ENCODE results near the gene NCOA7.
"Not testable (repeated sequence)": the region's sequence is repeated elsewhere in the genome, so short reads cannot be mapped to it uniquely, and the experiment has no call there.

Gene NCOA7

DNA sequence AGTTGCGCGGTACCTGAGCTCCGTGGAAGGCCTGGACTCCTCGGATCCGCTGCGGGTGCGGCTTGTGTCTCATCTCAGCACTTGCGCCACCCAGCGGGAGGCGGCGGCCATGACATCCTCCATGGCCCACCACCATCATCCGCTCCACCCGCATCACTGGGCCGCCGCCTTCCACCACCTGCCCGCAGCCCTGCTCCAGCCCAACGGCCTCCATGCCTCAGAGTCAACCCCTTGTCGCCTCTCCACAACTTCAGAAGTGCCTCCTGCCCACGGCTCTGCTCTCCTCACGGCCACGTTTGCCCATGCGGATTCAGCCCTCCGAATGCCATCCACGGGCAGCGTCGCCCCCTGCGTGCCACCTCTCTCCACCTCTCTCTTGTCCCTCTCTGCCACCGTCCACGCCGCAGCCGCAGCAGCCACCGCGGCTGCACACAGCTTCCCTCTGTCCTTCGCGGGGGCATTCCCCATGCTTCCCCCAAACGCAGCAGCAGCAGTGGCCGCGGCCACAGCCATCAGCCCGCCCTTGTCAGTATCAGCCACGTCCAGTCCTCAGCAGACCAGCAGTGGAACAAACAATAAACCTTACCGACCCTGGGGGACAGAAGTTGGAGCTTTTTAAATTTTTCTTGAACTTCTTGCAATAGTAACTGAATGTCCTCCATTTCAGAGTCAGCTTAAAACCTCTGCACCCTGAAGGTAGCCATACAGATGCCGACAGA, 31.4 kb upstream of the NCOA7 start:
- DNase-seq = no peak

DNA sequence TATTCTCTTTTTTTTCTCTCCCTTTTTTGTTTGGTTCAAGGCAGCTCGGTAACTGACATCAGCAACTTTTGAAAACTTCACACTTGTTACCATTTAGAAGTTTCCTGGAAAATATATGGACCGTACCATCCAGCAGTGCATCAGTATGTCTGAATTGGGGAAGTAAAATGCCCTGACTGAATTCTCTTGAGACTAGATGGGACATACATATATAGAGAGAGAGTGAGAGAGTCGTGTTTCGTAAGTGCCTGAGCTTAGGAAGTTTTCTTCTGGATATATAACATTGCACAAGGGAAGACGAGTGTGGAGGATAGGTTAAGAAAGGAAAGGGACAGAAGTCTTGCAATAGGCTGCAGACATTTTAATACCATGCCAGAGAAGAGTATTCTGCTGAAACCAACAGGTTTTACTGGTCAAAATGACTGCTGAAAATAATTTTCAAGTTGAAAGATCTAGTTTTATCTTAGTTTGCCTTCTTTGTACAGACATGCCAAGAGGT, 30.8 kb upstream of the NCOA7 start:
- DNase-seq = no peak

DNA sequence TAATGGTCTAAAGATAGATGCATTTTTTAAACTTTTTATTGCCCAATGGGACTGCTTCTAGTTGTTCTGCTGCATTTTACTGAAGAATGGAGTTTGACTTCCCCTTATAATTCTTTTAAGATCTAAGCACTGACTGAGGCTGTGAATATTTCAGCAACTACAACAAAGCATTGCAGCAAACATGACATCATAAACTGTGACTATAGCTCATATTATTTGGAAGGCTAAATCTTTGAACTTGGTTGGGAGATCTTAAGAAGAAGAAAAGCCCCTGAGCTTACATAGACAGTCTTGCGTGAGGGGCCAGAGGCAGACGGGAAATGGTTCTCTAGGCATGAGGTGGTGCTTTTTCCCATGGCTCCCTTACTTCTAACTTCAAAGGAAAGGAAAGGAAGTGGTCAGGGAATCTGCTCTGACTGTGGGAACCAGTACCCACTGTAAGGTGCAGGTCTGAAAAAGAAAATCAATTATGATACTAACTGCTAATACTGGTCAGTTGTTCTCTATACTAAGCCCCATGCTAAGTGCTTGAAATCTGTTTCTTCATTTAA, 26.6 kb upstream of the NCOA7 start:
- DNase-seq = no peak

DNA sequence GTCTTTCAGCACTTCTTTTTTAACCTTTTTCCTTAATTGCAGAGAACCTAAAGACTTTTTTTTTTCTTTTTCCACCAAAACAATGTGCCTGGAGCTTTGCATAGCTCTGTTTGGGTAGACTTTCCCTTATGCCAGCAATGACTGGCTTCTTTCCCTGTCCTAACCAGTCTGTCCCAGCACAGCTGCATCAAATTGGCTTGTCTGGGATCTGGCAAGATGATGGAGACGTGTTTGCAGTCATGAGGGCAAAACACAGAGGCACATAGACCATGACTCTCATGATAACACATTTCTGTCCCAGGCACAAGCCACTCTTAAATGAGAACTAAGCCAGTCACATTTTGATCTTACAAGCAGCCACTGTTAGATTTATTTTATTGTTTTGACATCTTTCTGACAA, 24.8 kb upstream of the NCOA7 start:
- no peak for DNase-seq

DNA sequence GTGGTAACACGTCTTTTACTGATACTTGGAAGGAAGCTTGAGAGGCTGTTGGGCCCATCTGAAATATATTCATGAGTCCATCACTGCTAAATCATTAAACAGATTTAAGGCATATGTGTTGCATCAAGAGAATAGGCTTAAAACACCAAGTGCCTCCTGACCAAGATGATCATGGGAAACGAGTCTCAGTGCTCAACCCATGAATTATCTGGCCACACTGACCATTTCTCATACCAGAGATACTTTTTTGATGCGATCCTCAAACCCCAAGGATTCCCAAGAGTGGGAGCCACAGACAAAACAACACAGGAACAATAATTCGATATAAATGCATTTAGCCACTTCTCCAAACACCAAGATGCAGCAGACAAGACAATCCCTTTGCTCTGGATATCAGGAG, 24.1 kb upstream of the NCOA7 start:
- no peak for DNase-seq

DNA sequence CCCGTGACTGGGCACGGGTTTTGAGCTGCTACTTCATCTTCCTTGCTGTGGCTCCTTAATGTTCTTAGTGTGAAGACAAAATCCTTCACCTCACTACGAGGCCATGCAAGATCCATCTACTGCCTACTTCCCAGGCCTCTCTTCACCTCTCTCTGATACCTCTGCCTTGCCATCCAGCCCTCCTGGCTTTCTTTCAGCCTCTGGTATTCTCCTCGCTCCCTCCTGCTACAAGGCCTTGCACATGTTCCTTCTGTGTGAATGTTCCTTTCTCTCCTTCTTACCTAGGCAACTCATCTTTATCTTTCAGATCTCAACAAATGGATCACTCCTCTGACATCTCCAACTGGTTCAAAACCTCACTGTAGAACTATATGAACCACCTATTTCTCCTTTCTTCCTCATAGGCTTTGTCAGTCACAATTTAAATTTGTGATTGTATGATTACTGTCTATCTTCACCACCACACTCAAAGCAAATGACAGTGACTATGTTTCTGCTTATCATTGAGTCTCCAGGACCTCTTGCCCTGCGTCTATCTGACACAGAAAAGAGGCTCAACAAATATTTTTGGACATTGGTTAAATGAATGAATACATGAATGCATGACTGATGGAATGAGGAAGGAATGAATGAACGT, 21.5 kb upstream of the NCOA7 start:
- no peak for DNase-seq

DNA sequence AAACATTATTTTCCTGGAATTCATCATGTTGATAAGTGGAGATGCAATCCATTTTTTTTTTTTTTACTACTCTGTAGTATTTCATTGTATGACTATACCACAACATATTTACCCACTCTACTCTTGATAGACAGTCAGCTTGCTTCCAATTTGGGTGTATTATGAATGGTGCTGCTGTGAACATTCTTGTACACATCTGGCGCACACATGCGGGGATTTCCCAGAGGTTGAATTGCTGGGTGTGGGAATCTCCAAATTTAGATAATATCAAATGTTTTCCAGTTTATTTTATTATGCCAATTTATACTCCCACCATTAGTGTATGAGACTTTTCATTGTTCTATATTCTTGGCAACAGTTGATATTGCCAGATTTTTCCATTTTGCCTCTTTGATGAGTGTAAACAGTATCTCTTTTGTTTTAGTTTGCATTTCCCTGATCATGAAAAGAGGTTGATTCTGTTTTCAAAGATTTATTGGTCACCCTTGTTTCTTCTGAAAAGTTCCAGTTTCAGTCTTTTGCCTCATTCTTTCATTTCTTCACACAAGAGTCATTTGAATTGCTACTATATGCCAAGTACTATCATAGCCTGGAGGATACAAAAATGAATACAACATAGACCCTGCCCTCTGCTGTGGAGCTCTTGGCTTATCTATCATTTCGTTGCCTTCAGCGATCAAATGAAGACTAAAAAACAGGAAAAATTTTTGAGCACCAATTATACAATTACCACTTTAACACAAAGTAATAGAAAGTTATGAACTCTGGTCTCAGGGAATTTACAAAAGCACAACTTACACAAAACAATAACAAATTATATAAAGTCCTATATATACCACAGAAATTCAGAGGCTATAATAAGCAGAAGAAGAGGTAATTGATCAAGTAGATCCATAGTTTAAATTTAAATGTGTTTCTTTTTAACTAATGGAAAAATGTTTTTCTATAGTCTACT, 17.1 kb upstream of the NCOA7 start:
- no peak for DNase-seq

DNA sequence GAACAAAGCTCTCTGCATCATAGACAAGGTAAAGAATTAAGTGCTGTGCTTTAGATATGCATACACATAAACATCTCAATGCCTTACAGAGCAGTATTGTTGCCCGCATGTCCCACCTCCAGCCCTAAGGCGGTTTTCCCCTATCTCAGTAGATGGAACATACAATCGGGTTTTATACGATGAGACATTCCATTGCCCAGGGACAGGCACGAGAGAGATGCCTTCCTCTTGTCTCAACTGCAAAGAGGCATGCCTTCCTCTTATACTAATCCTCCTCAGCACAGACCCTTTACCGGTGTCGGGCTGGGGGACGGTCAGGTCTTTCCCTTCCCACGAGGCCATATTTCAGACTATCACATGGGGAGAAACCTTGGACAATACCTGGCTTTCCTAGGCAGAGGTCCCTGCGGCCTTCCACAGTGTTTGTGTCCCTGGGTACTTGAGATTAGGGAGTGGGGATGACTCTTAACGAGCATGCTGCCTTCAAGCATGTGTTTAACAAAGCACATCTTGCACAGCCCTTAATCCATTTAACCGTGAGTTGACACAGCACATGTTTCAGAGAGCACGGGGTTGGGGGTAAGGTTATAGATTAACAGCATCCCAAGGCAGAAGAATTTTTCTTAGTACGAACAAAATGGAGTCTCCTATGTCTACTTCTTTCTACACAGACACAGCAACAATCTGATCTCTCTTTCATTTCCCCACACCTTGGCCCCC, 14.5 kb upstream of the NCOA7 start:
- not testable (repeated sequence) for DNase-seq

DNA sequence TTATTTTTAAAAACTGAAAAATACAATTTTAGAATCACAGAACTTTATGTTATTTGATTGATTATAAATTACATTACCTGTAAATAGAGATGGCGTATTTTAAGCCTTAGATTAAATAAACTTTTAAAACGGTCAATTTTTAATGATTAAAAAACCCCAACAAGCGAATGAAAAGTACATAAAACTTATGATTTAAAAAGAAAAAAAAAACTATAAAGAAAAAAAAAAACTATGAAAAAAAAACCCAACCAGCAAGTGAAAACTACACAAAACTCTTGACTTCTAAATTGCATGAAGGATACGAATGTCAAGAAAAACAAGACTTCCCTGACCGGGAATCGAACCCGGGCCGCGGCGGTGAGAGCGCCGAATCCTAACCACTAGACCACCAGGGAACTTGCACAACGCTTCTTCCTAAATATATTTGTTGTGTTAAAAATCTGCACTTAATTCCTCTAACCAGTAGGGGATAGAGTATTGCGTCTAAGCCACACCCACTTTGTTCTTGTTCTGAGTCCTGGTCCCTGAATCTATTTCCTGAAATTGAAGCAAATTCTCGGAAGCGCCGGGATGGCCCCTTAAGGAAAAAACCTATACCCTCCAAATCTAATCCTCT, 10.7 kb upstream of the NCOA7 start:
- peak; percentile 81 for DNase-seq

DNA sequence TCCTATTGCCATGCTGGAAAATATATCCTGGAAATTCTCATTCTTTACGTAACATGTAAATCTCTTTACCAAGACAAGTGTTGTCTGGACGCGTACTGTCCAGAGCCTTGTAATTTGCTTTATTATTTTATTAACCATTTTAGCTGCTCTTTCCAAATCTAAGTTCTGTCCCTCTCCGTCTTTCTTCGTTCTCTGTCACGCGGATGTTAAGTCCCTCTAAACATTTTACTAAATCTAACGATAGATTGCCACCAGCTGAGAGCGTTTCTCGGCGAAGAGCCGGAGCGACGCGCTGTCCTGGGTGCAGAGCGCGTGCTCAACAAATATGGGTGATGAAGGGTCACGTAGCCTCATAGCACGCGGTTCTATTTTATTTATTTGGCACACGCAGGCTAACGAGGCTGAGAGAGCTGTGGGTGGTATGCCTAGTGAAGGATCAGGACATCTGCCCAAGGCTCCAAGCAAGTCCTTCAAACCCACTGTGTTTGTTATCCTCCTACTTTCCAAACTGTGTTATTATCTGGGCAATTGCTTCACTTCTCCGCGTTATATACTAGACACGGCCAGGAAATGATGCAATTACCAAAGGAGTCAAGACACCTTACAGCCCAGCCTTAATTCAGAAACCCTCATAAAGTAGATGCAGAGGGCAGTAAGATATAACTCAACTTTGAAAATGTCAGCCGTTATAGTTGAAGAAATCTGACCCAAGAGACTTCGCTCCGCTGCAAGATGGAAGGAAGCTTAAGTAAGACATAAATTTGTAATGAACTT, 10.0 kb upstream of the NCOA7 start:
- peak; percentile 26 for DNase-seq

DNA sequence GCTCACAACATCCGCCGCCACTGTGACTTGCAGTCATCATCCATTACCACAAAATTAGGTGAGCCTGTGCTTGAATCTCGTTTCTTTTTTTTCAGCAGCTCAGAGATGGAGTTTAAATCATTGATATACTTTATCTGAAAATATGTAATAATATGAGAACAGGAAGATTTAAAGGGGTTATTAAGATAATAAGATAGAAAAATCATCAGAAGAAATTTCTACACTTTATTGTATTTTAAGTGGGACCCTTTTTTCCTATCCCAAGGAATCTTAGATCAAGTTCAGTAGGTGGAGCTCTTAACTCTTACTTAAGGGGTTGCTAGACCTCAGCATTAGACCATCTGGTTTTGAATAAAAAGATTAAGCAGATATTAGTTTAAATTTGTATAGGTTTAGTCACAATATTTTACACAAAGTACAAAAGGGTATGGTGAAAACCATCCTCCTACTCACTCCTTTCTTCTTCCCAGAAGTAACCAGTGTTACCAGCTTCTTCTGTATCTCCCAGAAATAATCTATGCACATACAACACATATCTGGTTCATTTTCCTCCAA, 9.4 kb upstream of the NCOA7 start:
- peak; percentile 4 for DNase-seq

DNA sequence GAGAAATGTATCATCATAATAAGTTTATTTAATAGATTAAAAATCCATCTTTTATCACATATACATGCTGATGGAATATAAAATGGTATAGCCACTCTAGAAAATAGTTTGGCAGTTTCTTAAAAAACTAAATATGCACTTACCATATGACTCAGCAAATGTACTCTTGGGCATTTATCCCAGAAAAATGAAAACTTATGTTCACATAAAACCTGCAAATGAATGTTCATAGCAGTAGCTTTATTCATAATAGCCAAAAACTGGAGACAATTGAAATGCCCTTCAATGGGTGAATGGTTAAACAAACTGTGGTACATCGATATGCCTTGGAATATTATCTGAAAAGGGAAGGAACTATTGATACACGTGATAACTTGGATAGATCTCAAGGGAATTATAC, 6.4 kb upstream of the NCOA7 start:
- DNase-seq = no peak

DNA sequence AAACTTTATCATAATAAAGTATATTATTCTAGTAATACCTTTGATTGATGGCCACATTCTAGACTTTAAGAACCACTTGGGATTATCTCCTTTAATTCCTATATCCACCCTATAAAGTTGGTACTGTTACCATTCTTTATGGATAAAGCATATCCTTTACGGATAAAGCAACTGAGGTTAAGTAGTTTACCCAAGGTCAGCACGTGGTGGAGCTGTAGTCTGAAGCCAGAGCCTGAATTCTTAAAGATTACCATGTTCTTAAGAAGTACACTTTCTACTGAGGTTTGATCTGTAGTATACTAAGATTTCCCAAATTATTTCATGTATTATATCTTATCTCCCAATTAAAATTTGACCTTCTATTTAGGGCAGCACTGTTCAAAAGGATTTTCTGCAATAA, 3.0 kb upstream of the NCOA7 start:
- no peak for DNase-seq

DNA sequence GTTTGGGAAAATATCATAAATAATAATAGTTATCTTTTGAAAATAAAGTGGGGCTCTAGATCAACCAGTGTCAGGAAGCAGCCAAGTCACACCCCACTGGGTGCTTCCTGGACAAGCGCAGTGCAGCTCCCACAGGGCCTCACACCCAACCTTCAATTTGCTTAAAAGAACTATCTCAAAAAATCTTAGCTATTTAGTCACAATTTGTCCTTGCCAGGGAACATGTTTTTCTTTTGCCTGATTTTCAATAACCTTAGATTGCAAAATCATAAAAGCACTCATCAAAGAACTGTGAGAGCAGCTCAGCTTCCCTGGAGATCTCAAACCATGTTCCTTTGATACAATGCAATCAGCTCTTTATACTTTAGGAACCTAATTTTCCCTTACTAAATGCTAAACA, 1.6 kb upstream of the NCOA7 start:
- no peak for DNase-seq

DNA sequence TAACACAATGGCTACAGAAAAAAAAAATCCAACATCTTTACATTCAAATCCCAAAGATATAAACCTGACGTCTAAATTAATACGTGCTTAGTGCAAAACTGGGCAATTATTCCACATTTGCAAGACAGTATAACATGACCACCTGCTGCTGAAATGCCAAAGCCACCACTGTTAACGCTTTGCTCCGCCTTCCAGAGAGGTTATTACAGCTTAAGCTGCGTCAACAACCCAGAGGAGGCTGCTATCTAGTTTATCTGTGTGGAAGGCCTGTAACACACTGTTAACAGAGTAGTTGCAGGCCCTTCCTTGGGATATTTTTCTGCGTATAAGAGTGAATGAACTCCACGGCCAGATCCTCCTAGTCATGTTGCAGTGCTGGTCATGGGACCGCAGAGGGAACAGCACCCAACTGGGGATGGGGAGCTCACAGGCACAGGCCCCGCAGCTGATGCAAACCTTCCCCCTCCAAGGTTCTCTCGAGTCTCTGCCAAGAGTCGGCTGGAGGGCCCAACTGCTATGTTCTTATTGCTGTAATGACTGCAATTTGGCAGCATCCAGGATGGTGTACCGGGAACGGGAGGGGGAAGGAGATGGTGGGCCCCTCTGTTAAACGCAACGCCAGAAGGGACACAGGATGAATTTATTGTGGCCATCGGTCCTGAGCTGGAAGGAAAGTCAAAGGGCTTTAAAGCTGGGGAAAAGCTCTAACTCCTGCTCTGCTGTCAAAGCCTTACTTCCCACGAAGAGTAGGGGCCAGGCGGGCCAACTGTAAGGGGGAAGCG, 993 bp upstream of the NCOA7 start:
- peak; percentile 60 for DNase-seq

DNA sequence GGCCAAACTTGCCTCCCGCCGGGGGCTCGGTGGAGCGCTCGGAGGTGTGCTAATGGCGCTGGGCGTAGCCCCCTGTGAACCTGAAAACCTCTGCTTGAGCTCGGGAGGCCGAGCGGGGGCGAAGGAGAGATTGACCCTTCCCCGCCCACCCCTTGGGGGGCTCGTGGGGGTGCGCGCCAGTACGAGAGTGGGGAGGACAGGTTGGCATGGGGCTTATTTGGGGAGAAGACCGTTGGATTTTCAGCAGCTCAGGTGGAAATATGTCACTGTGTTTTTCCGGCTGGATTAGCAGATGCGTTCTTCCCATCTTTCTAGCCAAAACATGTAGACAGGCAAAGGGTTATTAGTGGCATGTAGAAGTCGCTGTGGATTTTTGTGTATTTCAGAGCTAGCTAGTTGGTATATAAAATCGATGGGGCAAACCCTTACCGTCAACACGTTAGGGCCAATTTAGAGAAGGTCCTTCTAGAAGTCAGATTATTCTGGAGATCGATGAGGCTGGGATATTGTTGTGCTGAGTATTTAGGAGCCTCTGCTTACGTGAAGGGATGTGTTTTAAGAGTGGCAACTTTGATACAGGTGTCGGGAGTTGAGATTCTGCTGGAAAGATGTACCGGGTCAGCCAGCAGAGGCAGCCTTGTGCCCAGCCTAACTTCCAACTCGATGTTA, 525 bp downstream of the NCOA7 start:
- DNase-seq = peak; percentile 18

DNA sequence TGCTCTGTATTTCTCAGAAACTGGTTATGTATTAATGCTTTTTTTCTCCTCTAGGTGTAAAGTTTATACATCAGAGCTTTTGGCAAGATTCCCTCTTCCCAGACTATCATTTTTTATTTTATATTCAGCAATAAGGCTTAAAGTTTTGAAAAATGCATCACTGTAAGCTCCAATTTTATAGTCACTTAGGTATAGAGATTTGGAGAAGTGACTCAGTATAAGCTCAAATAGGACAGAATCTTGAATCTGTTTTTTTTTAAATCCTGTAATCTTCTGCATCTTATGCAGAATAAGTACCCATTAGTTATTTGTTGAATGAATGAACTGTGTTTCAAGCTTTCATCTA, 1.0 kb downstream of the NCOA7 start:
- DNase-seq = no peak

DNA sequence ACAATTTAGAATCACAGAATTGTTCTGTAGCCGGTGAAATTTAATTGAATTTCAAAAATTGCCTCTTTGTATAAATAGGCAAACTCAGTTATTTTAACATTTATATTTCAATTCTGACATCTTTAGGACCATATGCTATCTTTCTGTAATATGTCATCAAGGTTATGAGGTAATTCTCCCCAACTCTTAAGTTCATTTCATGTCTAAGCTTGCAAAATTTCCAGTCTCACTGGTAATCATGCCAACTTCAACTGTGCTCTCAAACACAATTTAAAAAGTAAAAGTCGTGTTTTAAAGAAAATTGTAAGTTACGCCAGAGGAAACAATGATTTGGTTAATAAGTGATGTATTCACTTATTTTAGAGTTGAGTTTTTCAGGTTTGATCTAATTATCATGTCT, 1.4 kb downstream of the NCOA7 start:
- no peak for DNase-seq

DNA sequence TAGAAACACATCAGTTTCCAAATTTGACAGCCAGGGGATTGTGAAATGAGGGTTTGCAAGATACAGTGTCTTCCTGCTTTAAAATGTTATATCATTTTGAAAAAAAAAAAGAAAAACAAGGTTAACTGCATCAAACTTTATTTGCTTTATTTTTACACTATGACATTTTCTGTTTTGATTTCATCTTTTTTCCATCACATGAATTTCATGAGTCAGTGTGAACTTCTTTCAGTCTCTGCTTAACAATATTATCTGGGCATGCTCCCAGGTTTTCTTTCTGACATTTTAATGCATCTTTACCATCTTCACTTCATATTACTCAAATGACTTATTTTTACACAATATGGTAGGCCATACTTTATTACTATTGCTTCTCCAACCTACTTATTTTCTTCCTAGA, 1.9 kb downstream of the NCOA7 start:
- DNase-seq = no peak

DNA sequence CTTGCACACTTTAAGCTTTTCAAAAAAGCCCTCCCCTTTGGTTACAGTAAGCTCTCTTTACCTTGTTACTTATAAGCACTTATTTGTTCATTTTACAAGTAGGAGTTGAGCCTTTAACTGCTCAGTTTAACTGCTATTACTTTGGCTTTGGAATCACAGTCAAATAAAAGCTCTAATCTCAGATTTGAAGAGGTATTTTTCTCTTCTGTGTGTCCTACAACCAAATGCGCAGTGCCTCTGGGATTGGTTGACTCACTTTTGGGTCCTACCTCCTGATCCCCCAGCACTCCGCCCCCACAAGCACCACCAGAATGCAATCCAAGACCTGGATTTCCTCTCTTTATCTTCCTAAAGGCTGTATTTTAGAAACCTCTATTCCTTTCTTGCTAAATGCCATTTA, 2.5 kb downstream of the NCOA7 start:
- DNase-seq = no peak
